ENCODE results near the gene PCDHGC5.

PCDHGC5 gene

DNA sequence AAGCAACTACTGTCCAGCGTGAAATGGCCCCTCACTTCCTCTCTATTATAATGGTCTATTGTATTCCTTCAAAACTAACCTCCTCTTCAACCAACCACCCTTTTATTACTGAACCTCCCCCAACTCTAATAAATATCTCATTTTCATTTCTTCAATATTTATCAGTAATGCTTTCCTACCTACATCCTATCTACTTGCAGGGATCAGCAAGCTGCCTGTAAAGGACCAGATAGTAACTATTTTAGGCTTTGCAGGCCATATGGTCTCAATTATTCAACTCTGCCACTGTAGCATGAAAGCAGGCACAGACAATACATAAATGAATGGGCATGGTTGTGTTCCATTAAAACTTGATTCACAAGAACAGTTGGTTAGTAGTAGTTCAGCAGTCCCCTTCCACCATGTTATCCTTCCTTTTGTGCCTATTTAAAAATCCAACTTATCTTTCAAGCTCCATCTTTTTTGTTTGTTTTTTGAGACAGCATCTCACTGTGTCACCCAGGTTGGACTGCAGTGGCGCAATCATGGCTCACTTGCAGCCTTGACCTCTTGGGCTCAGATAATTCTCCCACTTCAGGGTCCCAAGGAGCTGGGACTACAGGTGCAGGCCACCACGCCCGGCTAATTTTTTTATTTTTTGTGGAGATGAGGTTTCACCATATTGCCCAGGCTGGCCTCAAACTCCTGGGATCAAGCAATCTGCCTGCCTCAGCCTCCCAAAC, 45.8 kb downstream of the PCDHGC5 start:
- no peak for DNase-seq

Measured in NCI-H2029 treated with DMSO at 0.1 percent for 48 hours (cell line).